ENCODE measurements around the gene ZC3H11A.
A peak's percentile ranks its signal among the peaks of the same experiment; 100 is the strongest.
"Not testable (repeated sequence)": the region's sequence is repeated elsewhere in the genome, so short reads cannot be mapped to it uniquely, and the experiment has no call there.

The ZC3H11A gene

DNA sequence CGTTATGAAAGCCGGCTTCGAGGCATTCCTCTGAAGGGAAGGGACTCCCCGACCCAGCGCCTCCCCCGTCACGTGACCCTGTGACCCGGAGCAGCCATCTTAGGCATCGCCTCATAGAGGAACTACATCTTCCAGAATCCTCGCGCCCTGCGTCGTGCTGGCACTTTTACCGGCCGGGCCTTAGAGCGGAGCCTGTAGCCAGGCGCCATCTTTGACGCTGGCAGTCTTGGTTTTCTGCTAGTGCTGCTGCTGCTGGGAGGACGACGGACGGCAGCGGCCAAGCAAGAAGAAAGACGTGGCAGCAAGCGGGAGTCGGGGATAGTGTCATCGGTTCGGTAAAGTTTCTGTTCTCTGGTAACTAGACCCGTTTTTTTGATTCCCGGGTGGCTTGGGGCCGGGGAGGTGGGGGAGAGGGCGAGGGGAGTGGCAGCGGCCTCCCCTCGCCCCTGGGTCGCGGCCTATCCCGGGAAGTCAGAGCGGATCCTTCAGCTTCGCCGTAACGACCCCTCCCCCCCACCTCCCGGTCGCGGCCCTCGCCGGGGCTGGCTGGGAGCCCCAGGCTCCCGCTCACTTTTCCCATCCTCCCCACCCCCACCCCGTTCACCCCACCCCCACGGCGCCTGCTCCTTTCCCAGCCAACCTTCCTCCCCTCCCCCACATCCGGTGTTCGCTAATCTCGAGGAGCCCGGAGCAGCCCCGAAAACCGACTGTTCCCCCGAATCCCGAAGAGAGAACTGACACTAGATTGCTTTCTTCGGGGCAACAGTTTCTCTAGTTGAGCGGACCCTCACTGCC, at the start of gene ZC3H11A, which contains the start of gene ZBED6:
Gene ZC3H11A, plus strand, starts transcription at position 183 of the 795 bp plus-strand sequence. CDS start 21,448 bp downstream, outside the sequence.
Gene ZBED6, plus strand, starts transcription at position 183 of the 795 bp plus-strand sequence. CDS start 1,900 bp downstream, outside the sequence.
- DNase-seq = peak; percentile 96

DNA sequence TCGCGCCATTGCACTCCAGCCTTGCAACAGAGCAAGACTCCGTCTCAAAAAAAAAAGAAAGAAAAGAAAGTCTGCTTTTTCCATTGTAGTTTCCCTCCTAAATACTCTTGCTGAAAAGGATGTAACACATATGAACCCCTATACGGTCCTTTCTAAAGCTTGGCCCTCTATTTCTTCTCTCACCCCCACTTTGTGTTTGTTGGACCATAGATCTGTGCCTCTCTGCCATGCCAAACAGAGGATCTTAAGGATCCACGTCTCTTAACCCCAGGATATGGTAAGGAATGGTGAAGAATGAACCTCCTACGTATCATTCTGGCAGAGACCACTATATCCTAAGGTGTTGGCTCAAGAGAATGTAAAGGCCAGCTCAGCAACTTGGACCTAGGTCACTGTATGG, 49.1 kb upstream of the ZC3H11A start:
- DNase-seq = no peak

DNA sequence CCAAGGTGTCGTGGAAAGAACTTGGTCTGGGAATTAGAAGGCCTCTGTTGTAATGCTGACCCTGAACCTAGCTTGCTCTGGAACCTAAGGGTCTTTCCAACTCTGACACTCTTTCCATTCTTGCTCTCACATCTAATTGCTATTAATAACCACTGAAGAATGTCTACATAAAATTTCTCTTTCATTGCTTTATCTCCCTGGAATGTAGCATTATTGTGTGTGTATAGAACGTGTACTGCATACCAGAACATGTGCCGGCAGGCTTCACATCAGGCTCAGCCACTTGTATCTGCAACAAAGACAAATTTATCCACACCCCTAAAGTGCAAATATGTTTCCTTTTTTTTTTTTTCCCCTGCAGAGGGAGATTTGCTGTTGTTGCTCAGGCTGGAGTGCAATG, 44.4 kb upstream of the ZC3H11A start:
- no peak for DNase-seq

DNA sequence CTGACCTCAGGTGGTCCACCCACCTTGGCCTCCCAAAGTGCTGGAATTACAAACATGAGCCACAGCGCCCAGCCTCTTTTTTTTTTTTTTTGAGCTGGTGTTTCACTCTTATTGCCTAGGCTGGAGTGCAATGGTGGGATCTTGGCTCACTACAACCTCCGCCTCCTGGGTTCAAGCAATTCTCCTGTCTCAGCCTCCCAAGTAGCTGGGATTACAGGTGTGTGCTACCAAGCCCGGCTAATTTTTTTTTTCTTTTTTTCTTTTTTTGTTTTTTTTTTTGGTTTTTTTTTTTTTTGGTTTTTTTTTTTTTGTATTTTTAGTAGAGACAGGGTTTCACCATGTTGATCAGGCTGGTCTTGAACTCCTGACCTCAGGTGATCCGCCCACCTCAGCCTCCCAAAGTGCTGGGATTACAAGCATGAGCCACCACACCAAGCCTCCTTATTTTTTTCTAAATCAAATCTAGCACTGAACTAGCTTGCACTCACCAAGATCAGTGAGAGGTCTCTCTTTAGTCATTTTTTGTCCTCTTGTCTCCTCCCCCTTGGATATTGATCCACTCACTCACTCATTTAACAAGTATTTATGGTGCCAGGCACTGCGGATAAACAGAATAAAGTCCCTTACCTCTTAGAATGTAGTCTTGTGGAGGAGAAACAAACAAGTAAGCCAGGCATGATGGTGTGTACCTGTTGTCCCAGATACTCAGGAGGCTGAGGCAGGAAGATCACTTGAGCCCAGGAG, 43.6 kb upstream of the ZC3H11A start:
- DNase-seq = not testable (repeated sequence)

DNA sequence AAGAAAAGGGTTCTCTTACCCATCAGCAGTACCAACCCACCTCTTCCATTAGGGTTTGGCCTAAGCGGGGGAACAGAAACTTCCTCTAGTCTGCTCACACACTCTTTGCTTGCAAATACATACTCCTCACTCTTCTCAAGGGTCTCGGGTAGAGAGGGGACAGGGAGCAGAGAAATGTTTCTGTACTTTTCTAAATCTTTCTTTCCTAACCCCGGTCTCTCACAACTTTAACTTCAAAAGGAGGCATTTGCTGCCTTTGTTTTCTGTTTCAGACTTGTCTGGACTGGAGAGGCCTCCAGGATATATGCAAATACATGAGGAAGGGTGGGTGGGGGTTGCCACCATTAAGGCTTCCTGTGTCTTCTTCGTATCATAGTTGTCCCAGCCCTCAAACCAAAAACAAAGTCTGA, 41.0 kb upstream of the ZC3H11A start:
- DNase-seq = no peak

DNA sequence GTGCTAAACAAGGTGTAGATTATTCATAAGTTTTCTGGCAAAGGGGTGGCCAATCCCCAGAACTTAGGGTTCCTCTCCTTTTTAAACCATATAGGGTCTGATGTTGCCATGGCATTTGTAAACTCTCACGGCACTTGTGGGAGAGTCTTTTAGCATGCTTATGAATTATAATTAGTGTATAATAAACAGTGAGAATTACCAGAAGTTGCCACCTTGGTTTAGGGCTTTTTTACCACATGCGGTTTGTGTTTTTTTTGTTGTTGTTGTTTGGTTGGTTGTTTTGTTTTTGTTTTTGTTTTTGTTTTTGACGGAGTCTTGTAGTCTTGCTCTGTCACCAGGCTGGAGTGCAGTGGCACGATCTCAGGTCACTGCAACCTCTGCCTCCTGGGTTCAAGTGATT, 39.4 kb upstream of the ZC3H11A start:
- DNase-seq = no peak

GRCh38 chr1:203758749-203759148, 36.7 kb upstream of the ZC3H11A start:
- DNase-seq = not testable (repeated sequence)

GRCh38 chr1:203760506-203760905, 34.9 kb upstream of the ZC3H11A start:
- DNase-seq = no peak

DNA sequence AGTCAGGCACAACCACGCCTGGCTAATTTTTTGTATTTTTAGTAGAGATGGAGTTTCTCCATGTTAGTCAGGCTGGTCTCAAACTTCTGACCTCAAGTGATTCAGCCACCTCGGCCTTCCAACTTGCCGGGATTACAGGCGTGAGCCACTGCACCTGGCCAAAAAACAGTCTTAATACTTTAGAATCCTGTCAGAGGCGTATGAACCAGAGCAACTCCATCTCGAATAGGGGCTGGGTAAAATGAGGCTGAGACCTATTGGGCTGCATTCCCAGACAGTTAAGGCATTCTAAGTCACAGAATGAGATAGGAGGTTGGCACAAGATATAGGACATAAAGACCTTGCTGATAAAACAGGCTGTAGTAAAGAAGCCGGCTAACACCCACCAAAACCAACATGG, 33.5 kb upstream of the ZC3H11A start:
- not testable (repeated sequence) for DNase-seq

- no peak for DNase-seq
Observed at GRCh38 chr1:203763505-203763904, 31.9 kb upstream of the ZC3H11A start.

DNA sequence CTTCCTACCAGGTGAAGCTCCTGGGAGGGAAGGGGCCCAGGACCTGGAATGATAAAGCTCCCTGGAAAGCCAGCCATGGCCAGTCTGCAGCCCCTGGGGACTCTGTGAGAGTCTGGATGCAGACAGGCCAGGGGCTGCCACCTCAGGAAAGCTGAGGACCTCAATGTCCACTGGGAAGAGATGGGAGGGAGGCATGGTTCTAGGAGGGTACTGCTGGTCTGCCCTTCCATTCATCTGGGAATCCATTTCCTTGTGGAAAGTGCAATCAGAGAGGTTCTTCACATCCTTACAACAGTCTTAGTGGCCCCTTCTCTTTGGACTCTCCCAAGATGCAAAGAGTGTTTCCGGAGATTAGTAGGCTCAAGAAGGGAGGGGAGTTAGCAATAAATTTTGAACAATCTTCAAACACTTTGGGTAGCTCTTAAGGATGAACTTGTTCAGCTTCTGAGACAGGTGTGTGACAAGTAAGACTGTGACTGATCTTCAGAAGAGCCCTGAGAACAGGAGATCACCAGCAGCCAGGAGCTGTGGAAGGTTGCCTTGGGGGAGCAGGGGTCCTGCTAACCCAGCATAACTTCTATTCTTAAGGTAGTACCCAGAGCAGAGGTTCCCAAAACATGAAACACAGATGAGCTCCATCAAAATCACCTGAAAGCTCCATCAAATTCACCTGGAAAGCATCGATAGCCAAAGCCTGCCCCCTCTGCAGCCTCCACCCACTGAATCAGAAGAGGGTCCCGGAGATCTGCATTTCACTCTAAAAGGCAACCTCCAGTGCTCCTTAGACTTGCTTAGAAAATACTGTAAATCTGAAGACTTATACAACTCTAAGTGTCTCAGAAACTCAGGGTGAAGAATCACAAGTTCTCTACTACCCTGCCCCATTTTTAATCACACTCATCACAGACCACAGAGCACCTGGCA, 31.1 kb upstream of the ZC3H11A start:
- DNase-seq = no peak

DNA sequence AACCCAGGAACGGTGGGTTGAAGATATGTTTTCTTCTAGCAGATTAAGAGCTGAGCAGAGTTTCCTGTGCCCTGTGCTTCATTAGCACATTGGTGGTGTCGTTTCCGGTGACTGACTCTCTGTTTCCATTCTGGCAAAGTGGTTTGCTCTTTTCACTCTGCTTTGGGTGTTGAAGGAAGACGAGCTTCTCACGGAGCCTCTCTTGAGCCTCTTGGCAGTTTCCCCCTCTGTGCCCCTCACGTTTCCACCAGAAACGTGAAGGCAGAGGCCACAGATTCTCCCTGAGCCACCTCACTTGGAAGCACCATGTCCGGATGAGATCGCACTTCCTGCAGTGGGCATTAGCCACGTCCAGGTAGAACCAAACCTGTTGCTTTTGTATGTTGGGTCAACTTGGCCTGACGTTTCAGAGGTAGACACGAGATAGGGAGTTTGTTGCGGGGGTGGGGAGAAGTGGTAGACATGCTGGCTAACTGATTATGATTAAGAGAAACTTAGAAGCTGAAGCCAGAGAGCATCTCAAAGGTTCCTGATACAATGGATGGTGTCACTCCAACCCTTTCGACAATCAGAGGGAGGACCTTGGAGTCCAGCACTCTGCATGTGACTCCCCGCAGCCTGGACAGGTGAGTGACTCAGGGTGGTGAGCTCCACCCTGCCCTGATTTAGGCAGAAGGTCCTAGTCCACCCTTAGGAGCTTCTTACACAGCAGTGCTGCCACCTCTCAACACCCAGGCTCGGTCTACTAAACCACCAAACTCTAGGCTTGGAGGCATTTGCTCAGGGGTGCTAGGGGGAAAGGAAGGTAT, 30.2 kb upstream of the ZC3H11A start, which contains the start of gene LAX1:
Gene LAX1, plus strand, starts transcription at position 155 of the 809 bp plus-strand sequence. Its CDS starts 383 bp downstream, at position 538.
- DNase-seq = peak; percentile 63

DNA sequence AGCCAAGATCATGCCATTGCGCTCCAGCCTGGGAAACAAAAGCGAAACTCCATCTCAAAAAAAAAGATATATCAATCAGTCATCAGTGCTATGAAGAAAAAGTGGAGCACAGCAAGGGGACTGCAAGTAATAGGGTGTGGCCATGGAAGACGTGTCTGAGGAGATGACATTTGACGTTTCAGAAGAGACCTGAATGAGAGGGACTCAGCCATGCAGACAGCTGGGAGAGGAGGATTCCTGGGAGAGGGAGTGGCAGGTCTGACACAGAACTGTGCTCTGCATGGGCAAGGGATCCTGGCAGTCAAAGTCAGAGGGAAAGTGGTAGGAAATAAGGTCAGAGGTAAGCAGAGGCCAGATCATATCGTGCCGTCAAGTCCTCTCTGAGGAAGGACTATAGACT, 27.2 kb upstream of the ZC3H11A start:
- no peak for DNase-seq

DNA sequence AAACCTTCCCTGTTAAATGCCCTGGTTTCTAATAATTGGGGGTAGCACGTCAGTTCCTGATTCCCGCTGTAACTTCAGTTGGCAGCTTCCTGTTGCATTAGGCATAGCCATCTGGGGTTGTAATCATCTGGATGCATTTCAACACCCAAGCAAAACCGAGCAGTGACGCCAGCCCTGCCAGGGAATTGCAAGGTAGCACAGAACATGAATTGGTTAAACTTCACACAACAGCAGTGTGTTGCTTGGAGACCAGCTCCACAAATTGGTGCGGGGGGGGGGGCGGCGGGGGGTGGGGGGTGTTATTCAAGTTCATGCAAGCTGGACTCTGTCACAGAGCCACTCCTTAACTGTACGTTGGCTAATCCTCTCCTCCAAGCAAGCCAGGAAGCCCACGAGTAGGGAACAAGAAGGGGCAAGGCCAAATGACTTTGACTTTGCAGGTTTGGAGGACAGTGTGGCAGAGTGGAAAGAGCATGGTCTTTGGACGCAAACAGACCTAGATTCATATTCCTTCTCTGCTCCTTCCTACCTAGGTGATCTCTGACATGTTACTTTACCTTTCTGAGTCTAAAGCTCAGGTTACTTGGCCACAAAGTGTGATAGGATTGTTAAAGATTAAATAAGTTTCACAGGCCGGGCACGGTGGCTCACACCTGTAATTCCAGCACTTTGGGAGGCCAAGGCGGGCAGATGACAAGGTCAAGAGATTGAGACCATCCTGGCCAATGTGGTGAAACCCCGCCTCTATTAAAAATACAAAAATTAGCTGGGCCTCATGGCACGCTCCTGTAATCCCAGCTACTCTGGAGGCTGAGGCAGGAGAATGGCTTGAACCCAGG, 25.7 kb upstream of the ZC3H11A start:
- no peak for DNase-seq

DNA sequence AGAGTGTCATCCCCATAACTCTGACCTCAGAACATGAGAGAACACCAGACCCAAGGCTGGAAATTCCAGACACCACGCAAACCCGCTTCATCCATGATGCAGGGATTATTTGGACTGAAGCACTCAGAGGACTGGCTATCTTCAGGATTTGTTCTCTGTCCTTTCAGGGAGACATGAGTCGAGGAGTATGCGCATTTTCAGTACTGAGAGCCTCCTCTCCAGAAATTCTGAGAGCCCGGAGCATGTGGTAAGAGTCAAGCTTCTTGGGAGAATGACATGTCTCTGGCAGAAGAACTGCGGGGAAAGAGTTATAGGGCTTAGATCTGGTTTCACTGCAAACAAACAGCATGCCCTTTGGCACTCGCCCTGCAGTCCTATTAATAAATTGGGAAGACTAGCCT, 23.5 kb upstream of the ZC3H11A start:
- no peak for DNase-seq

DNA sequence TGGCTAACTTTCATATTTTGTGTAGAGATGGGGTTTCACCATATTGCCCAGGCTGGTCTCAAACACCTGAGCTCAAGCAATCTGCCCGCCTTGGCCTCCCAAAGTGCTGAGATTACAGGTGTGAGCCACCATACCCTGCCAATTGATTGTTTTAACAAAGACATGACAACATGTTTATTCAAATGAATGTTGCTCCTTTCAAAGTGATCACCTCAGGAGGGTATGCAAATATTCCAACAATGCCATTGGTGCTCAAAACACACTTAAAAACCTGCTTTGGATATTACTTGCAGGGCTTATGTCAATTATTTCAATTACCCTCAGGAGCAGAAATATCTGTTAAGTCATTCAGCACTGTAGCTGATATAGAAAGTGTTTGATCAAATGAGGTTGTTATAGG, 22.6 kb upstream of the ZC3H11A start:
- no peak for DNase-seq

GRCh38 chr1:203776636-203777035, 18.8 kb upstream of the ZC3H11A start:
- no peak for DNase-seq

DNA sequence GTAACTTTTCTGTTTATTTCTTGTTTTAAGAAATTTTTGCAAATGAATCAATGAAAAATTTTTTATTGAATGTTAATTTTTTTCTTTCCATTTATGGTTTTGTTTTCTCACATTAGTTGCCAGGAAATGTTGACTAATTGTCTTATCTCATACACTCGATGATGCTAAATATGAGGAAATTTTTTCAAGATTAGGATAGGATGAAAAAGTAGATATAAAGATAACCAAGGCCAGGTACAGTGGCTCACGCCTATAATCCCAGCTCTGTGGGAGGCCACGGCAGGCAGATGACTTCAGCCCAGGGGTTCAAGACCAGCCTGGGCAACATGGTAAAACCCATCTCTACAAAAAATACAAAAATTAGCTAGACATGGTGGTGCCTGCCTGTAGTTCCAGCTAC, 17.8 kb upstream of the ZC3H11A start:
- no peak for DNase-seq

DNA sequence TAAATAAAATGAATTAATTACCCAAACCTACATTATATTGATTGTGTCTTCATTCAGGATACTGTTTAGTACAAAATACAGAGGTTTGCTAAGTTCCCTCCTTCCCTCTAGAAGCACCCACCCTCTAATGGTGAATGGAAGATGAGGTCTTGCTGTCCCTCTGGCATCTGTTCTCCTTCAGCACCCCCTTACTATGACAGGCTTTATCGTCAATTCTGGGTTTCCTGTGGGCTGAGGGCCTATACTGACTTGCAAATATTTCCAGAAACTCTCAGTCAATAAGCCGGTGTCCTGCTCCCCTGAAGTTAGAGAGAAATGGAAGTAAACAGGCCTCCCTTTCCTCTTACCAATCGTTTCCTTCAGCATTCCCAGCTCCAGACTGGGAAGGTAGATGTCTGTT, 17.3 kb upstream of the ZC3H11A start:
- no peak for DNase-seq

DNA sequence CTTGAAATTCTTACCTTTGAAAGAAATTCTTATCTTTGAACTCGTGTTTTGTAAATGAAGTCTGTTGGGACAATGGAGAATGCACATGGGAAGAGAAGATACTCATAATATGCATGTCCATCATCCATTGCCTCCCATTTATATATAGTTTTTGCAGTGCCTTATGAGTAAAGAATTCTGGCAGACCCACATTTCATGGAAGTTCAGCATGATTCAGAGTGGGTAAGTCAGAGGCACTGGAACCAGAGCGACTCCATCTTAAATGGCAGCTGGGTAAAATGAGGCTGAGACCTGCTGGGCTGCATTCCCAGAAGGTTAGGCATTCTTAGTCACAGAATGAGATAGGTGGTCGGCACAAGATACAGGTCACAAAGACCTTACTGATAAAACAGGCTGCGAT, 16.6 kb upstream of the ZC3H11A start:
- no peak for DNase-seq

- DNase-seq = no peak
Observed at GRCh38 chr1:203781962-203782361, 13.5 kb upstream of the ZC3H11A start.

All from activated CD4-positive, CD25-positive, alpha-beta regulatory T cell treated with anti-CD3 and anti-CD28 coated beads, Interleukin-2, amount 50 U/mL, for 72 hours (primary cell).